ENCODE data around the gene RAD51B. TPM values are rescaled to one million over a fixed set of nuclear protein-coding genes. Genes with fewer than 3 reads are reported as not detected.

Gene RAD51B
- polyA plus RNA-seq, 1 donor (not counting 4 experiments of a cell fraction or from before 2014, with no cell fraction given), result 13.3 TPM

DNA sequence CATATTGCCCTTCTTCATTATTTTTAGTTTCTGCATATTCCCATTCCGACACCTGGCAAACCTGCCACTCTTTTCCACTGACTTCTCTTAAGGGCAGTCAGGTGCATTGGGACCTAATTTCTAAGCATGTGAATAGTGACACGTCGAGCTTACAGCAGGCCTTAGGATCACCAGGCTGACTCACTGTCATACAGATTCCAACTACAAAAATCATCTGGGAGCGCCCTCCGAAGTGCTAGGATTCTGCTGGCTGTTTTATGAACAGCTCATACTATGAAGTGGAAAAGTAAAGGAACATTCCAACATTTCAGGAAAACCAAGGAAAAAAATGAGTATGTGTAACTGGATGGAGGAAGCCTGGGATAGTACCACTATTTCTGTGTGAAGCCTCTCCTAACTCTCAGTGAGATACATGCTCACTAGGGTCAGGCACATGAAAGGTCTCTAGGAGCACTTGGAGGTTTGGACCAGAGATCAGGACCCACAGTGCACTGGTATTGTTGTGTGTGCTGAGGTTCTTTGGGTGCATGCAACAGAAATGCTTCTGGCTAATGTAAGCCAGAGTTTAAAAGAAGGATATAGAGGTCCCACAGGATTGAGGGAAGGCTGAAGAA lies 715.9 kb downstream of the RAD51B start:
- TF ChIP-seq, protein P1, sequence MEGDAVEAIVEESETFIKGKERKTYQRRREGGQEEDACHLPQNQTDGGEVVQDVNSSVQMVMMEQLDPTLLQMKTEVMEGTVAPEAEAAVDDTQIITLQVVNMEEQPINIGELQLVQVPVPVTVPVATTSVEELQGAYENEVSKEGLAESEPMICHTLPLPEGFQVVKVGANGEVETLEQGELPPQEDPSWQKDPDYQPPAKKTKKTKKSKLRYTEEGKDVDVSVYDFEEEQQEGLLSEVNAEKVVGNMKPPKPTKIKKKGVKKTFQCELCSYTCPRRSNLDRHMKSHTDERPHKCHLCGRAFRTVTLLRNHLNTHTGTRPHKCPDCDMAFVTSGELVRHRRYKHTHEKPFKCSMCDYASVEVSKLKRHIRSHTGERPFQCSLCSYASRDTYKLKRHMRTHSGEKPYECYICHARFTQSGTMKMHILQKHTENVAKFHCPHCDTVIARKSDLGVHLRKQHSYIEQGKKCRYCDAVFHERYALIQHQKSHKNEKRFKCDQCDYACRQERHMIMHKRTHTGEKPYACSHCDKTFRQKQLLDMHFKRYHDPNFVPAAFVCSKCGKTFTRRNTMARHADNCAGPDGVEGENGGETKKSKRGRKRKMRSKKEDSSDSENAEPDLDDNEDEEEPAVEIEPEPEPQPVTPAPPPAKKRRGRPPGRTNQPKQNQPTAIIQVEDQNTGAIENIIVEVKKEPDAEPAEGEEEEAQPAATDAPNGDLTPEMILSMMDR (optimal IDR thresholded peaks at IDR 0.05 in 1 of 3, IDR thresholded peaks at IDR 0.05 in 1 of 3, conservative IDR thresholded peaks at IDR 0.05 in 1 of 3; ENCODE audit: extremely low read depth in 1 of 3, insufficient read depth in 2 of 3, low read length in 3 of 3), result no peak
- TF ChIP-seq EZH2 (IDR thresholded peaks at IDR 0.05; ENCODE audit: low read length), result no peak
- dilution Hi-C loops (cut with MboI; ENCODE audit: extremely low pct_ligation_motif_present, low sequenced_read_pairs), result no loop called here
- peak; percentile 97 for FAIRE-seq

DNA sequence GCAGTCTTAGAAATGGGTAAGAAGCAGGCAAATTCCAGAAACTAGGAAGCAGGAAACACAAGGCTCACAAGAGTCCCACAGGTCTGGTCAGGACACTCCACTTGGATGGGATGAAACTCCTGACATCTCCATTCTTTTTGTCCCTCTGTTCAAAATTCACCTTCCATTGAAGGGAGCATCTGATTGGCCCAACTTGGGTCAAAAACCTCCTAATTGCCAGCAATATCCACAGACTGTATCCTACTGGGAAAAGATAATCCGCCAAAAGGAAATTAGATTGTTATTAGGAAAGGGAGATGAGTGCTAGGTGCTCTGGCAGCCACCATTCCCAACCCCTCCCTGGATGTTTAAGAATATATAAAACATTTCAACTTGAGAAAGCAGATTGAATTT lies 716.4 kb downstream of the RAD51B start:
- Histone ChIP-seq H3K4me3 (ENCODE audit: control insufficient read depth in 2 of 3, extremely low read depth in 1 of 3, insufficient read depth in 2 of 3, low read depth in 1 of 3, low read length in 3 of 3) (no peak overlapping the region), H3K9me1 (ENCODE audit: control insufficient read depth, extremely low read depth, insufficient read depth, low read length) (no peaks in the 10 kb centered on the region), H4K20me1 (ENCODE audit: control insufficient read depth, extremely low read depth, insufficient read depth, low read length) (no peaks in the 10 kb centered on the region), H3K36me3 (ENCODE audit: control insufficient read depth in 2 of 2, extremely low read depth in 1 of 2, insufficient read depth in 2 of 2, low read length in 2 of 2) (no peaks in the 10 kb centered on the region), H3K27ac (ENCODE audit: control insufficient read depth, insufficient read depth, low read length) (peak overlapping the region; percentile 82), H3K4me1 (ENCODE audit: control insufficient read depth, extremely low read depth, insufficient read depth, low read length) (peaks cover 16% of the 10 kb centered on the region), H3K79me2 (ENCODE audit: control insufficient read depth, insufficient read depth, low read length) (no peaks in the 10 kb centered on the region), H3K9ac (ENCODE audit: control insufficient read depth, extremely low read depth, insufficient read depth, low read length) (peak overlapping the region; percentile 7), H3K9me3 (ENCODE audit: control insufficient read depth, low read depth, low read length) (no peaks in the 10 kb centered on the region), H3K4me2 (ENCODE audit: control insufficient read depth, extremely low read depth, insufficient read depth, low read depth, low read length) (peak overlapping the region; percentile 60), H2AFZ (ENCODE audit: control insufficient read depth, low read length) (no peak overlapping the region), H3K27me3 (ENCODE audit: control insufficient read depth, extremely low read depth, insufficient read depth, low read length) (no peaks in the 10 kb centered on the region)
- dilution Hi-C loops (cut with MboI; ENCODE audit: extremely low pct_ligation_motif_present, low sequenced_read_pairs), result no loop called here
- TF ChIP-seq EZH2 (IDR thresholded peaks at IDR 0.05; ENCODE audit: low read length), result no peak
- TF ChIP-seq, protein P1 (optimal IDR thresholded peaks at IDR 0.05 in 1 of 3, IDR thresholded peaks at IDR 0.05 in 1 of 3, conservative IDR thresholded peaks at IDR 0.05 in 1 of 3; ENCODE audit: extremely low read depth in 1 of 3, insufficient read depth in 2 of 3, low read length in 3 of 3), result no peak
- DNase-seq (ENCODE audit: low read depth, low spot score) (no peak), FAIRE-seq (peak; percentile 71)

More for the DNA sequence above, 715.9 kb downstream of the RAD51B start:
- peak; percentile 89 for DNase-seq (ENCODE audit: low read depth, low spot score)
- peaks cover 16% of the 10 kb centered on the region for H3K4me1 ChIP-seq (ENCODE audit: control insufficient read depth, extremely low read depth, insufficient read depth, low read length)
- peak overlapping the region; percentile 82 for H3K27ac ChIP-seq (ENCODE audit: control insufficient read depth, insufficient read depth, low read length)
- H3K27me3 ChIP-seq (ENCODE audit: control insufficient read depth, extremely low read depth, insufficient read depth, low read length), result no peaks in the 10 kb centered on the region
- H3K9ac ChIP-seq (ENCODE audit: control insufficient read depth, extremely low read depth, insufficient read depth, low read length), result peak overlapping the region; percentile 7
- no peaks in the 10 kb centered on the region for H3K36me3 ChIP-seq (ENCODE audit: control insufficient read depth in 2 of 2, extremely low read depth in 1 of 2, insufficient read depth in 2 of 2, low read length in 2 of 2)
- no peak overlapping the region for H3K4me3 ChIP-seq (ENCODE audit: control insufficient read depth in 2 of 3, extremely low read depth in 1 of 3, insufficient read depth in 2 of 3, low read depth in 1 of 3, low read length in 3 of 3)
- H4K20me1 ChIP-seq (ENCODE audit: control insufficient read depth, extremely low read depth, insufficient read depth, low read length), result no peaks in the 10 kb centered on the region
- no peaks in the 10 kb centered on the region for H3K9me1 ChIP-seq (ENCODE audit: control insufficient read depth, extremely low read depth, insufficient read depth, low read length)
- H2AFZ ChIP-seq (ENCODE audit: control insufficient read depth, low read length), result peak overlapping the region; percentile 7
- H3K79me2 ChIP-seq (ENCODE audit: control insufficient read depth, insufficient read depth, low read length), result no peaks in the 10 kb centered on the region
- H3K9me3 ChIP-seq (ENCODE audit: control insufficient read depth, low read depth, low read length), result no peaks in the 10 kb centered on the region
- H3K4me2 ChIP-seq (ENCODE audit: control insufficient read depth, extremely low read depth, insufficient read depth, low read depth, low read length), result peak overlapping the region; percentile 60

All from keratinocyte (primary cell).